ENCODE results near the gene FRMD6.

- TF ChIP-seq CTCF (IDR thresholded peaks at IDR 0.05 in 2 of 3, conservative IDR thresholded peaks at IDR 0.05 in 1 of 3; ENCODE audit: insufficient read depth in 2 of 3, low read depth in 1 of 3, low read length in 3 of 3) (no peak), ZNF707 (CRISPR knock-in tag; conservative IDR thresholded peaks at IDR 0.05) (no peak), SIN3A (IDR thresholded peaks at IDR 0.05; ENCODE audit: borderline replicate concordance in 2 of 2, control insufficient read depth in 1 of 2, low read depth in 2 of 2, low read length in 2 of 2) (no peak), STAT5A (IDR thresholded peaks at IDR 0.05; ENCODE audit: borderline replicate concordance, low read length) (no peak)
These were observed 17.2 kb downstream of the FRMD6 start for GRCh38 chr14:51668870-51669269.
